HEK293T (cell line): Measurements from ENCODE around the gene VANGL2.

Source experiments
- TARDBP ChIP-seq: fragments of 450-650 bp; IDR thresholded peaks from 2 replicates; pipeline ENCODE4 v1.6.1; 2016
- TF ChIP-seq, protein P1 (sequence below): fragments of 450-650 bp; IDR thresholded peaks from 2 replicates; pipeline ENCODE4 v1.6.1; 2016

DNA sequence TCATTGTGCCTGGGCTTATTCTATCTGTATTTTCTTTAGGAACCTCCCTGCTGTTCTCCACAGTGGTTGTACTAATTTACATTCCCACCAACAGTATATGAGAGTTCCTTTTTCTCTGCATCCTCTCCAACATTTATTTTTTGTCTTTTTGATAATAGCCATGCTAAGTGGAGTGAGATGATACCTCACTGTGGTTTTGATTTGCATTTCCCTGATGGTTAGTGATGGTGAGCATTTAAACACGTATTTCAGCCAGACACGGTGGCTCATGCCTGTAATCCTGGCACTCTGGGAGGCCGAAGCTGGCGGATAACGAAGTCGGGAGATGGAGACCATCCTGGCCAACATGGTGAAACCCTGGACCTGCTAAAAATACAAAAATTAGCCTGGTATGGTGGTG, 64.8 kb downstream of the VANGL2 start:
- no peak for TF ChIP-seq TARDBP
- TF ChIP-seq, protein P1, sequence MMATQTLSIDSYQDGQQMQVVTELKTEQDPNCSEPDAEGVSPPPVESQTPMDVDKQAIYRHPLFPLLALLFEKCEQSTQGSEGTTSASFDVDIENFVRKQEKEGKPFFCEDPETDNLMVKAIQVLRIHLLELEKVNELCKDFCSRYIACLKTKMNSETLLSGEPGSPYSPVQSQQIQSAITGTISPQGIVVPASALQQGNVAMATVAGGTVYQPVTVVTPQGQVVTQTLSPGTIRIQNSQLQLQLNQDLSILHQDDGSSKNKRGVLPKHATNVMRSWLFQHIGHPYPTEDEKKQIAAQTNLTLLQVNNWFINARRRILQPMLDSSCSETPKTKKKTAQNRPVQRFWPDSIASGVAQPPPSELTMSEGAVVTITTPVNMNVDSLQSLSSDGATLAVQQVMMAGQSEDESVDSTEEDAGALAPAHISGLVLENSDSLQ = no peak
